NCI-H2081 treated with DMSO at 0.1 percent for 48 hours (cell line): ENCODE measurements around the gene PCBP4.

Experiments
- DNase-seq: peaks from one replicate; lab custom pipeline; 2025; lab: John Stamatoyannopoulos, UW

PCBP4 gene

GRCh38 chr3:51971350-51971749 lies 4.1 kb upstream of the PCBP4 start:
- no peak for DNase-seq

- no peak for DNase-seq
These were observed 3.5 kb upstream of the PCBP4 start for GRCh38 chr3:51970606-51971300.

DNA sequence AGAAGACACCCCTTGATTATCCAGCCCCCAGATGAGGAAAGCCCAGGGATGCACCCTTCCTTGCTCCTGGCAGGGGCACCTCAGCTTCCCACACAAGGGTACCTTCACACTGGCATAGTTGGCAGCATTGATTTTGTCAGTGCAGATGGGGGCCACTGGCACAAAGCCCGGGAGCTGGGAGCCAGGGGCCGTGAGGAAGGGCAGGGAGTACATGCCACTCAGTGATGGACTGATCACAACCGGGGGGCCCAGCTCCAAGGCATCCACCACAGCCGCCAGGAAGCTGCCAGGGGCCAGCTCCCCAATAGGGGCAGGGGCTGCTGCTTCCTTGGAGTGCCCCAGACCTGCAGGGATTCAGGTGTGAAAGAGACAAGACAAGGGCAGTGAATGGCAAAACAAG lies 2.6 kb upstream of the PCBP4 start:
- DNase-seq: no peak

DNA sequence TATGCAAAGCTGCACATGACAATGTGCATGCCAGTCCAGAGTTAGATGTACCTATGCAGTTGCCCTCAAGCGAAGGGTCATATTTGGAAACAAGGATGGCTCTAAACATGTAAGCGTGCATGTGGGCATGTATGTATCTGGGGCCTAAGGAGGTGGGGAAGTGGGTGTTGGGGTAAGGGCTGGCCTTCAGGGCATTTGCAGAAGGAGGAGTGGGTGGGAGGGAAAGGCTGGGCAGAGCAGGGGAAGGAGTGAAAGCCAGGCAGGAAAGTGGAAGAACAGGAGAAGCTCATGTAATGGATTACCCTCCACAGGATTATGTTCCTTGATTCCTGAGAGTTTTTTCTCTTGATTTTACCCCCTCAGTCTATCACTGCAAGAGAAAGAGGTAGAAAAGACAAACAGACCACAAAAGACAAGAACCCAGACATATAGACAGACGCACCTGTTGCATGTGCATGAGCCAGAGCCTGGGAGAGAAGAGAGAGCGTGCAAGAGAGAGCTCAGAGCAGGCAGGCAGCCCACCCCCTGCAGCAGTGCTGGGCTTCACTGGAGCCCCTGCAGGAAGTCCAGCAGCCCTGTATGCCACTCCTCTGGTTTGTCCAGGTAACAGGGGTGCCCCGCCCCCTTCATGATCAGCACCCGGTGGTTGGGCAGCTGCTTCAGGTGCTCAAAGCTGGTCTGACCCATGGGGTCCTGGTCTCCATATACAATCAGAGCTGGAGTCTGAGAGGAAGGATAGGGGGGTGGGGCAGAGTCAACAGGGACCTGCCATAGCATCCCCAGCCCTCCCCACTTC lies 1.8 kb upstream of the PCBP4 start:
- no peak for DNase-seq

DNA sequence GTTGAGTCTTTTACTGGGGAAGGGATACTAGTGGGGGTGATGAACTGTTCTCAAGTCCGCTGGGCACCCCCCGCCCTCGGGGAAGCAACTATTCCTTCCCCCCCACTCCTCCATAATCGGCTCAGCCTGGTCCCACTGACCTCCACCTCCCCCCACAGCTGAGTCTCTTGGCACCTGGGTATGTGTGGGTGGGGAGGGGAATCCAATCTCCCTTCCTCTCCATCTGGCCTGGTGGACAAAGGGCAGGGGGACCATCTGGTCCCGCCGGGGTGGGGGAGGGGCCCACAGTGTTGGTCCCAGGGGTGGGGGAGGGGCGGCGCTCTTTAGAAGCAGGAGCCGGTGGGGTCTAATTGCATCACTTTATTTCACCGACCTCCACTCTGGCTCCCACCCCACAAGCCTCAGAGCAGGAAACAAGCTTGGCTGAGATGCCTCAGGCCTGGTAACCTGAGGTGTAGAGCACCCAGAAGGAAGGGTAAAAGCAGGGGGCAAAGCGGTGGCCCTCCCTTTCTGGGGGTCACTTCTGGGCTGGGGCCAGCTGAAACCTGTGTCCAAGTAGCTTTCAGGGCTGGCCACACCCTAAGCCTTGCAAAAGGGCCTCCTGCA lies 1.0 kb upstream of the PCBP4 start:
- DNase-seq: no peak

GRCh38 chr3:51966922-51967383 lies 301 bp downstream of the PCBP4 start:
- DNase-seq: no peak

DNA sequence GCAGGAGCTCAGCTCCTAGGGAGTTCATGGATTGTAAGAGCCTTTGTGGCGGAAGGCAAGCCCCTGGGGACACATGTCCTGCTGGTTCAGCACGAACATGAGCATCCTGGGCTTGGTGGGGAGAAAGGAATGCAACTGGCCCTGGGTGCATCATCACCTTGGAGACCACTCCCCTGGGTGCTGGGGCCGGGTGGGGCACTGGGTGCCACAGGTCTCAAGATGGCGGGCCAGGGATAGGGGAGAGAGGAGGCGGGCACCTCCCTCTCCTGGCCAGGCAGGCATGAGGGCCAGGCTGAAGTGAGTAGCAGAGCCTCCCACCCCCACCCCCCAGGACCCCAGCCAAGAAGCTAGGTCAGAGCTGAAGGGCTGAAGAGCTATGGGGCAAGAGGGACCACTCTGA lies 768 bp downstream of the PCBP4 start:
- no peak for DNase-seq

GRCh38 chr3:51966016-51966415 lies 1.2 kb downstream of the PCBP4 start:
- DNase-seq: no peak

DNA sequence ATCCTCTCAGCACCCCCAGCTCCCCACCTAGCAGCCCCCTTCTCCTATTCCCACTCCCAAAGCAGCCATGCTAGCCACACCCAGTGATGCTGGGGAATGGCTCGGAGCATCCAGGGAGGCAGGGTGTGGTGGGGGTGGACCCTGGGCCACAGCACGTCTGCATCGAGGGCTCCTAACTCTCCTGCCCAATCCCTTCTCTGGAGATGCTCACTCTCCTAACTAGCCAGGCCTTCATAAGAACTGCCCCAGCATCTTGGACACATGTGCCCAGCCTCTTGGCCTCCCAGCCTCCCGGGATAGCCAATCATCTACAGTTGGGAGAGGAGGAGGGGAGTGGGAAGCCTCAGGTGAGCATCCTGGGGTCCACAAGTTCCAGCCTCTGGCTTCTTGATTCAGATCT lies 2.7 kb downstream of the PCBP4 start:
- DNase-seq: no peak

GRCh38 chr3:51963951-51964451 lies 3.3 kb downstream of the PCBP4 start:
- DNase-seq: no peak

DNA sequence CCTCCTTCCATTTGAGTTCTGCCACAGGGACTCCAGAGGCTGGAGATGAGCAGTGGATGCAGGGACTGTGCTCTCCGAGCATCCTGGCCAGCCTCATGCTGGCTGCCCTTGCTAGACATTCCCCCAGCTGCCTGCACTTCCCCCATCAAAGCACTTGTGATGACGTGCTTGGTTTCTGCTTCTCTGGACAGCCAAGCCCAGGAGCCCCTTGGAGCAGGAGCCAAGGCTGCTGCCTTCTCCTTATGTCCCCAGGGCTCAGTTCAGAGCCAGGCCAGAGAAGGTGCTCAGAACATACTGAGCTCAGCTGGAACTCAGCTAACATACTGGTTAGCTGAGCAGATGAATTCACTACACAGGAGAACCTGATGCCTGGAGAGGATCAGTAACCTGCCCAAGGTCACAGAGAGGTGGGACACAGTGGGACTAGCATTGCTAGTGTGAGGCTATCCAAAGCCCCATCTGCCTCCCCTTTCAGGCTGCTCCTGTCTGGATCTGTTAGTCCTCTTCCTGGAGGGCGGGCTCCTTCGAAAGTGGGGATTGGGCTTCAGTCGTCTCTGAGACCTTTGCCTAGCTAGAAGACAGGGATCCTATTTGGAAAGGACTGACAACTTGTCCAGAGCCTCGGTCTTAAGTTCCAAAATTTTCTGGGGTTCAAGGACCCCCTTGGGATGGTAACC lies 4.3 kb downstream of the PCBP4 start:
- no peak for DNase-seq

- DNase-seq: no peak
These were observed 5.4 kb downstream of the PCBP4 start for GRCh38 chr3:51961602-51962569.

DNA sequence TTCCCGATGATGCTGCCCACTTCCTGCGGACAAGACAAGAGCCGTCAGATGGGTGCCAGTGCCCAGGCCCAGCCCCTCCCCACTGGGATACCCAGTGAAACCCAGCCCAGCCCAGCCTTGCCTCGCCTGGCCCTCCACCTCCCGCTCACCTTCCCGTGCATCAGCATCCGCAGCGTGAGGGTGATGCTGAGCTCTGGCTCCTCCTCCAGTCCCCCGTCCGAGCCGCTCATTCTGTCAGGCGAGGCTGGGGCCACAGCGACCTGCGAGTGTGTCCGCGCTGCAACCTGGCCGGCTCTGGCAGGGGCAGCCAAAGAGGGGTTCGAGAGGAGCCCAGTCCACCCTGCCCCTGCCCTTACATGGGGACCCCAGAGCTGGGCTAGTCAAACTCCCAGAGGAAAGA lies 6.2 kb downstream of the PCBP4 start:
- no peak for DNase-seq

- DNase-seq: no peak
These were observed 6.9 kb downstream of the PCBP4 start for GRCh38 chr3:51960386-51960785.

- no peak for DNase-seq
These were observed 7.6 kb downstream of the PCBP4 start for GRCh38 chr3:51959651-51960050.

DNA sequence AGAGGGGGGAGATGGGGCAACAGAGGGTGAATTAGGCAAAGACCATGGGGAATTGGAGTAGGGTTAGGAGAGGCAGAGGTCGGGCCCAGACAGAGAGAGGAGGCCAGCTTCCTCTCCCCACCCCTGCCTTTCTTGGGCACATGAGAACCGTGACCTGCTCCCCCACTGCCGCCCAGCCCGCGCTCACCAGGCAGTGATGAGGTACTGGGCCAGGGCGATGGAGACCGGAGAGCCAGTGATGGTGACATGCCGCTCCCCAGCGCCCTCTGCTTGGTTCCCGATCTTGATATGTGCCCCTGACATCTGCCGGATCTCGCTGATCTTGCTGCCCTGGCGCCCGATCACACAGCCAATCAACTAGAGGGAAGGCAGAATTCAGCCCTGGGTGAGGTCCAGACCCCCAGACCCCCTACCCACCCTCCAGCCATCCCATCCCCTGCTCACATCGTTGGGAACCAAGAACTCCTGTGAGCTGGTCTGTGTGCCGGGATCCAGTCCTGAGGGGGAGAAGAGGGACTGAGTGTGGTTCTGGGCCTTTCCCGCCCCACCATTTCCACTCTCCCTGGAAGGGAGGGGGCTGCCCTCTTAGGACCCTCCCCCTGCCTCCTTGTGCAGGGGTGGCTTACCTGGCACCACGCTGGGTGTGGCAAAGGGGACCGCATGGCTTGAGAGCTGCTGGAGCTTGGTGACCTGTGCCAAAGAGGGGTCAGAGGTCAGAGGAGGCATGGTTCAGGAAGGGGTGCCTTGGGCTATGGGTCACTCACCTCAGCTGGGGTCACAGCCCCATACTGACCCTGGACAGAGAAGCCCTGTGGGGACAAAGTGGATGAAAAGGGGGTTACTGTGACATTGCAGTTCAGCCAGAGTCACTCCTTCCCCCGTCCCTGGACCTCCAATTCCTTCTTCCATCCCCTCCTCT lies 8.4 kb downstream of the PCBP4 start:
- DNase-seq: no peak

DNA sequence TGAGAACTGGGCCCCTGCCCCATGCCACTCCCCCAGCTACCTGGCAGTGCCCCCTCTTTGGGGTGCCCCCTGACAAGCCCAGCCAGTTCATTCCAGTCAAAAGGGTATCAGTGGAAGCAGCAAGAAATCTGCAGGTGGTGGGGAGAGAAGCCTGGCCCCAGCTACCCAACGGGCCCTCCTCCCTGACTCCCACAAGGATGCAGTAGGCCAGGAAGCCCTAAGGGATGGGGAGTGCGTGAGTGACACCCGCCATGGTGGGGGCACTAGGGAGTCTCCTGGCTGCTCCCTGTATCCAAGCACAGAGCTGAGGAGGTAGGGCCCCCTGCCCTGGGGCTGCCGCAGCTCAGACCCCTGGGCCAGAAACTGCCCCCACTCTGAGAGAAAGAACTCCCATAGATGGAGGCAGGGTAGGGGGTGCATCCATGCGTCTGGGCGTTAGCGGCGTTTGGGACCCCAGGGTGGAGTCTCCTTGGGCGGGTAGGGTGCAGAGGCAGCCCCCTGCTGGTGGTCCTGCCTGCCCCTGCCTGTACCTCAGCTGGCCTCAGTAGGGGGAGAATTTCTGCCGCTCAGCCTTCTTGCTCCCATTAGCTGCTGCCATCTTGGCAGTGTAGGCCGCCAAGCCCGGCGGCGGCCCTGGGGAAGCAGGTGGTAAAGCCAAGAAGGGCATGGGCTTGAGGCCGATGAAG lies 9.6 kb downstream of the PCBP4 start:
- DNase-seq: no peak

- no peak for DNase-seq
These were observed 11.1 kb downstream of the PCBP4 start for GRCh38 chr3:51955893-51956770.
